Tibial nerve (tissue), 4 donors: Measurements from ENCODE around the gene NHLRC2. TPM values are rescaled to one million over a fixed set of nuclear protein-coding genes. Genes with fewer than 3 reads are reported as not detected.

ENCODE experiments used
- DNase-seq, 2 donors: peaks; one replicate each; pipeline ENCODE4 v3.0.0-alpha.2; 2019; ENCODE audit warnings: low spot score in 2 of 2
- H3K27ac ChIP-seq, 4 donors: fragments of 200-600 bp; sonication (generic) in 3 of 4; one replicate each; pipeline ENCODE4 v1.5.1; 2017 to 2019; ENCODE audit warnings: mild to moderate bottlenecking in 1 of 4
- H3K27me3 ChIP-seq, 2 donors: fragments of 200-600 bp; sonication (generic) in 1 of 2; one replicate each; pipeline versions ENCODE4 v1.5.1 to v1.6.0; 2017 to 2019
- H3K36me3 ChIP-seq, 3 donors: fragments of 200-600 bp; sonication (generic); one replicate each; pipeline ENCODE4 v1.5.1; 2018 to 2019
- H3K4me1 ChIP-seq, 4 donors: fragments of 200-600 bp; sonication (generic) in 3 of 4; one replicate each; pipeline ENCODE4 v1.5.1; 2017 to 2019
- H3K4me3 ChIP-seq, 4 donors: fragments of 200-600 bp; sonication (generic) in 3 of 4; one replicate each; pipeline ENCODE4 v1.5.1; 2017 to 2019; ENCODE audit warnings: mild to moderate bottlenecking in 1 of 4, moderate library complexity in 1 of 4
- H3K9me3 ChIP-seq, 4 donors: fragments of 200-600 bp; sonication (generic) in 3 of 4; one replicate each; pipeline ENCODE4 v1.5.1; 2017 to 2019
- EP300 ChIP-seq, 2 donors: sonication (generic); formaldehyde crosslinking; IDR thresholded peaks; one replicate each; pipeline ENCODE4 v1.6.1; 2017; ENCODE audit warnings: antibody characterized with exemption in 2 of 2, mild to moderate bottlenecking in 1 of 2
- POLR2A ChIP-seq, 2 donors: fragments of 450-650 bp; IDR thresholded peaks; one replicate each; pipeline ENCODE4 v1.6.1; 2017; ENCODE audit warnings: antibody characterized with exemption in 2 of 2, mild to moderate bottlenecking in 2 of 2, moderate library complexity in 2 of 2
- WGBS, 2 donors: methylation state at CpG; one replicate each; pipeline ENCODE4 v1.1.5; 2018; 5-methylcytosine and 5-hydroxymethylcytosine counted together
- total RNA-seq, 4 donors: library from RNA; depleted of rRNA; stranded (reverse); fragments of >200 nt; gene quantifications; one replicate each; pipeline ENCODE4 v1.1.0, GENCODE V29; 2016
- TF ChIP-seq, protein P1 (sequence below), 5 experiments: fragments of 200-600 bp in 3 of 5; fragments of 450-650 bp in 2 of 5; sonication (generic) in 3 of 5; IDR thresholded peaks; one replicate each; pipeline ENCODE4 v1.5.1; 2016 to 2019; ENCODE audit warnings: antibody characterized with exemption in 5 of 5, mild to moderate bottlenecking in 3 of 5, moderate library complexity in 2 of 5

Gene NHLRC2
- total RNA-seq, 4 donors from 2014 or later, result 42.9 to 100 (median 50.6) TPM

- Histone ChIP-seq H3K36me3 (peaks cover 0 to 22% (median 2%) of the 10 kb centered on the region in 3 donors), H3K27me3 (no peaks in the 10 kb centered on the region), H3K4me3 (no peak overlapping the region), H3K4me1 (peaks cover 0 to 18% (median 5%) of the 10 kb centered on the region in 4 donors), H3K27ac (no peak overlapping the region), H3K9me3 (no peaks in the 10 kb centered on the region)
- DNase-seq, result no peak
- TF ChIP-seq, protein P1, sequence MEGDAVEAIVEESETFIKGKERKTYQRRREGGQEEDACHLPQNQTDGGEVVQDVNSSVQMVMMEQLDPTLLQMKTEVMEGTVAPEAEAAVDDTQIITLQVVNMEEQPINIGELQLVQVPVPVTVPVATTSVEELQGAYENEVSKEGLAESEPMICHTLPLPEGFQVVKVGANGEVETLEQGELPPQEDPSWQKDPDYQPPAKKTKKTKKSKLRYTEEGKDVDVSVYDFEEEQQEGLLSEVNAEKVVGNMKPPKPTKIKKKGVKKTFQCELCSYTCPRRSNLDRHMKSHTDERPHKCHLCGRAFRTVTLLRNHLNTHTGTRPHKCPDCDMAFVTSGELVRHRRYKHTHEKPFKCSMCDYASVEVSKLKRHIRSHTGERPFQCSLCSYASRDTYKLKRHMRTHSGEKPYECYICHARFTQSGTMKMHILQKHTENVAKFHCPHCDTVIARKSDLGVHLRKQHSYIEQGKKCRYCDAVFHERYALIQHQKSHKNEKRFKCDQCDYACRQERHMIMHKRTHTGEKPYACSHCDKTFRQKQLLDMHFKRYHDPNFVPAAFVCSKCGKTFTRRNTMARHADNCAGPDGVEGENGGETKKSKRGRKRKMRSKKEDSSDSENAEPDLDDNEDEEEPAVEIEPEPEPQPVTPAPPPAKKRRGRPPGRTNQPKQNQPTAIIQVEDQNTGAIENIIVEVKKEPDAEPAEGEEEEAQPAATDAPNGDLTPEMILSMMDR (IDR thresholded peaks at IDR 0.05), result no peak
- TF ChIP-seq POLR2A (IDR thresholded peaks at IDR 0.05) (no peak), EP300 (IDR thresholded peaks at IDR 0.05) (no peak)
Measured at GRCh38 chr10:113895018-113895417, 40.6 kb downstream of the NHLRC2 start.

GRCh38 chr10:113897693-113898618, 43.5 kb downstream of the NHLRC2 start:
- no peak for DNase-seq
- Histone ChIP-seq H3K9me3 (no peaks in the 10 kb centered on the region), H3K4me3 (no peak overlapping the region), H3K27ac (no peak overlapping the region), H3K36me3 (peaks cover 0 to 35% (median 2%) of the 10 kb centered on the region in 3 donors), H3K27me3 (no peaks in the 10 kb centered on the region), H3K4me1 (peaks cover 0 to 18% (median 5%) of the 10 kb centered on the region in 4 donors)
- TF ChIP-seq, protein P1 (IDR thresholded peaks at IDR 0.05), result no peak
- TF ChIP-seq POLR2A (IDR thresholded peaks at IDR 0.05) (no peak), EP300 (IDR thresholded peaks at IDR 0.05) (no peak)
- WGBS, 2 donors, result 81 to 82% methylated on average over 6 of the region's 6 CpGs

GRCh38 chr10:113899952-113900598, 45.6 kb downstream of the NHLRC2 start:
- DNase-seq, result no peak
- no peak for TF ChIP-seq POLR2A (IDR thresholded peaks at IDR 0.05)
- TF ChIP-seq, protein P1 (IDR thresholded peaks at IDR 0.05), result no peak
- no peak for TF ChIP-seq EP300 (IDR thresholded peaks at IDR 0.05)
- Histone ChIP-seq H3K36me3 (peaks cover 0 to 50% (median 4%) of the 10 kb centered on the region in 3 donors), H3K27me3 (no peaks in the 10 kb centered on the region), H3K4me3 (no peak overlapping the region), H3K27ac (no peak overlapping the region), H3K9me3 (no peaks in the 10 kb centered on the region), H3K4me1 (peaks cover 0 to 4% (median 1%) of the 10 kb centered on the region in 4 donors)
- 96 to 100% methylated on average over 2 of the region's 2 CpGs for WGBS, 2 donors

GRCh38 chr10:113905756-113906155, 51.3 kb downstream of the NHLRC2 start:
- H3K27ac ChIP-seq, result no peak overlapping the region
- H3K4me1 ChIP-seq, result no peaks in the 10 kb centered on the region
- H3K9me3 ChIP-seq, result no peaks in the 10 kb centered on the region
- no peaks in the 10 kb centered on the region for H3K27me3 ChIP-seq
- 97 to 98% methylated on average over 1 of the region's 1 CpG for whole genome bisulfite sequencing, 2 donors
- no peak for TF ChIP-seq POLR2A (IDR thresholded peaks at IDR 0.05)
- no peak for TF ChIP-seq EP300 (IDR thresholded peaks at IDR 0.05)
- H3K4me3 ChIP-seq, result no peak overlapping the region
- DNase-seq, result no peak
- peaks cover 3 to 69% (median 4%) of the 10 kb centered on the region in 3 donors for H3K36me3 ChIP-seq

GRCh38 chr10:113907166-113907565, 52.7 kb downstream of the NHLRC2 start:
- 83 to 87% methylated on average over 3 of the region's 3 CpGs for WGBS, 2 donors
- no peak overlapping the region for H3K27ac ChIP-seq
- H3K9me3 ChIP-seq, result no peaks in the 10 kb centered on the region
- H3K4me3 ChIP-seq, result no peak overlapping the region
- no peak for DNase-seq
- peaks cover 3 to 61% (median 4%) of the 10 kb centered on the region in 3 donors for H3K36me3 ChIP-seq
- no peaks in the 10 kb centered on the region for H3K4me1 ChIP-seq
- no peak for TF ChIP-seq POLR2A (IDR thresholded peaks at IDR 0.05)
- TF ChIP-seq, protein P1 (IDR thresholded peaks at IDR 0.05), result no peak
- TF ChIP-seq EP300 (IDR thresholded peaks at IDR 0.05), result no peak
- H3K27me3 ChIP-seq, result no peaks in the 10 kb centered on the region
